ENCODE measurements around the gene HOXD10.

The HOXD10 gene

GRCh38 chr2:176106581-176107539, 9.7 kb upstream of the HOXD10 start, which contains the start of gene HOXD11:
Gene HOXD11 (plus strand): TSS chr2:176107280. CDS start chr2:176107356, 76 bp downstream.
- no peak for DNase-seq (ENCODE audit: low read depth in 4 of 4, low spot score in 1 of 4)

GRCh38 chr2:176107731-176108181, 8.8 kb upstream of the HOXD10 start:
- no peak for DNase-seq (ENCODE audit: low read depth in 4 of 4, low spot score in 1 of 4)

GRCh38 chr2:176109192-176109901, 7.2 kb upstream of the HOXD10 start:
- no peak for DNase-seq (ENCODE audit: low read depth in 4 of 4, low spot score in 1 of 4)

- DNase-seq (ENCODE audit: low read depth in 4 of 4, low spot score in 1 of 4), result no peak
Measured at GRCh38 chr2:176109946-176110345, 6.6 kb upstream of the HOXD10 start.

- no peak for DNase-seq (ENCODE audit: low read depth in 4 of 4, low spot score in 1 of 4)
Measured at GRCh38 chr2:176110415-176111308, 5.9 kb upstream of the HOXD10 start.

GRCh38 chr2:176111309-176111663, 5.3 kb upstream of the HOXD10 start:
- DNase-seq (ENCODE audit: low read depth in 4 of 4, low spot score in 1 of 4), result no peak

- no peak for DNase-seq (ENCODE audit: low read depth in 4 of 4, low spot score in 1 of 4)
Measured at GRCh38 chr2:176111846-176112374, 4.7 kb upstream of the HOXD10 start.

GRCh38 chr2:176112375-176113302, 3.9 kb upstream of the HOXD10 start:
- no peak for DNase-seq (ENCODE audit: low read depth in 4 of 4, low spot score in 1 of 4)

GRCh38 chr2:176114120-176114929, 2.3 kb upstream of the HOXD10 start:
- no peak for DNase-seq (ENCODE audit: low read depth in 4 of 4, low spot score in 1 of 4)

GRCh38 chr2:176114930-176115625, 1.5 kb upstream of the HOXD10 start:
- DNase-seq (ENCODE audit: low read depth in 4 of 4, low spot score in 1 of 4), result no peak

- DNase-seq (ENCODE audit: low read depth in 4 of 4, low spot score in 1 of 4), result no peak
Measured at GRCh38 chr2:176117162-176117822, 714 bp downstream of the HOXD10 start.

GRCh38 chr2:176117823-176118371, 1.3 kb downstream of the HOXD10 start:
- no peak for DNase-seq (ENCODE audit: low read depth in 4 of 4, low spot score in 1 of 4)

- DNase-seq (ENCODE audit: low read depth in 4 of 4, low spot score in 1 of 4), result no peak
Measured at GRCh38 chr2:176118601-176119339, 2.2 kb downstream of the HOXD10 start.

GRCh38 chr2:176120364-176121189, 4.0 kb downstream of the HOXD10 start:
- DNase-seq (ENCODE audit: low read depth in 4 of 4, low spot score in 1 of 4), result no peak

- DNase-seq (ENCODE audit: low read depth in 4 of 4, low spot score in 1 of 4), result no peak
Measured at GRCh38 chr2:176121190-176122051, 4.8 kb downstream of the HOXD10 start.
